Lung (tissue), 12 donors: Measurements from ENCODE around the gene NDUFAF3. TPM values are rescaled to one million over a fixed set of nuclear protein-coding genes. Genes with fewer than 3 reads are reported as not detected.
A peak's percentile ranks its signal among the peaks of the same experiment; 100 is the strongest.

Experiments
- ATAC-seq: fragments of 200-7000 bp; cut with Tn5 transposase; one replicate; pipeline ENCODE4 v1.9.1; 2020; ENCODE audit warnings: moderate number of reproducible peaks; ENCODE audit not compliant: insufficient read depth, low FRiP score
- DNase-seq, 3 donors: peaks; one replicate each; pipeline ENCODE4 v3.0.0-alpha.2; 2013 to 2017
- H3K27ac ChIP-seq, 2 donors: one replicate each; pipeline ENCODE4 v1.5.1; 2013; ENCODE audit warnings: mild to moderate bottlenecking in 2 of 2, moderate library complexity in 2 of 2, control low read depth in 1 of 2, inconsistent platforms in 1 of 2, low read depth in 1 of 2, low read length in 1 of 2
- H3K27me3 ChIP-seq, 3 donors: one replicate each; pipeline ENCODE4 v1.5.1; 2013; ENCODE audit warnings: low read length in 2 of 3; ENCODE audit not compliant: control insufficient read depth in 3 of 3, insufficient read depth in 3 of 3
- H3K36me3 ChIP-seq, 4 donors: one replicate each; pipeline ENCODE4 v1.5.1; 2013; ENCODE audit warnings: low read length in 4 of 4, mild to moderate bottlenecking in 1 of 4, moderate library complexity in 1 of 4; ENCODE audit not compliant: control insufficient read depth in 4 of 4, insufficient read depth in 4 of 4
- H3K4me1 ChIP-seq, 5 donors: one replicate each; pipeline ENCODE4 v1.5.1; 2013; ENCODE audit warnings: low read length in 5 of 5, mild to moderate bottlenecking in 2 of 5, moderate library complexity in 1 of 5; ENCODE audit not compliant: control insufficient read depth in 5 of 5, insufficient read depth in 5 of 5
- H3K4me3 ChIP-seq: one replicate; pipeline ENCODE4 v1.5.1; 2013; ENCODE audit warnings: mild to moderate bottlenecking, control low read depth, moderate library complexity
- H3K9ac ChIP-seq, 2 donors: one replicate each; pipeline ENCODE4 v1.5.1; 2013; ENCODE audit warnings: low read length in 2 of 2, control low read depth in 1 of 2; ENCODE audit not compliant: insufficient read depth in 1 of 2
- H3K9me3 ChIP-seq, 4 donors: one replicate each; pipeline ENCODE4 v1.5.1; 2013; ENCODE audit warnings: low read length in 3 of 4, mild to moderate bottlenecking in 1 of 4, moderate library complexity in 1 of 4; ENCODE audit not compliant: control insufficient read depth in 4 of 4, insufficient read depth in 3 of 4
- CTCF ChIP-seq: IDR thresholded peaks from 2 replicates; pipeline ENCODE4 v1.5.1; 2012; ENCODE audit warnings: mild to moderate bottlenecking; ENCODE audit errors: control extremely low read depth, extremely low read depth
- WGBS, 2 donors: extraction: QIAGEN DNeasy Blood & Tissue Kit; methylation state at CpG; one replicate each; pipeline ENCODE4 v1.1.7; 2013; 5-methylcytosine and 5-hydroxymethylcytosine counted together
- polyA plus RNA-seq, 2 donors: library from polyadenylated mRNA; stranded (reverse); fragments of 200-250 nt; gene quantifications; one replicate each; pipeline ENCODE4 v1.2.1, GENCODE V29; 2013
- total RNA-seq, 2 donors: library from RNA; depleted of rRNA in 1 of 2; stranded (reverse); fragments of >200 nt in 1 of 2; gene quantifications; one replicate each; pipeline ENCODE4 v1.2.1, GENCODE V29; 2014 to 2021
- donor health status: control.
- donor health status: control.
- donor health status: Bipolar disorder and iron deficiency.
- donor health status: healthy.
- donor health status: DM: yes; HTN: yes; CAD: no.

The NDUFAF3 gene
- total and polyA plus RNA-seq, 4 donors = 49.9 to 143 (median 110) TPM

- TF ChIP-seq CTCF = no peak
- Histone ChIP-seq H3K4me3 (no peak overlapping the region), H3K9ac (no peak overlapping the region), H3K27me3 (no peaks in the 10 kb centered on the region), H3K27ac (no peak overlapping the region), H3K4me1 (peaks cover 0 to 7% (median 3%) of the 10 kb centered on the region in 5 donors), H3K36me3 (peaks cover 19 to 37% (median 23%) of the 10 kb centered on the region in 4 donors), H3K9me3 (peaks cover 0 to 3% (median 0%) of the 10 kb centered on the region in 4 donors)
- ATAC-seq (no peak), DNase-seq (no peak)
These were observed 37.3 kb upstream of the NDUFAF3 start for GRCh38 chr3:48984663-48985062.

- peaks cover 0 to 3% (median 0%) of the 10 kb centered on the region in 4 donors for H3K9me3 ChIP-seq
- ATAC-seq = no peak
- no peak overlapping the region for H3K27ac ChIP-seq
- TF ChIP-seq CTCF = no peak
- peaks cover 0 to 10% (median 1%) of the 10 kb centered on the region in 5 donors for H3K4me1 ChIP-seq
- H3K36me3 ChIP-seq = peaks cover 11 to 29% (median 16%) of the 10 kb centered on the region in 4 donors
- no peak for DNase-seq
- WGBS, 2 donors = 90 to 92% methylated on average over 7 of the region's 7 CpGs
- no peak overlapping the region for H3K4me3 ChIP-seq
- H3K9ac ChIP-seq = no peak overlapping the region
- no peaks in the 10 kb centered on the region for H3K27me3 ChIP-seq
These were observed 36.0 kb upstream of the NDUFAF3 start for GRCh38 chr3:48985831-48986376.

GRCh38 chr3:48989126-48989795, 32.7 kb upstream of the NDUFAF3 start:
- H3K4me3 ChIP-seq = peak overlapping the region; percentile 90
- DNase-seq = peak in 1 of 3 donors; percentile 11
- TF ChIP-seq CTCF = no peak
- H3K9me3 ChIP-seq = no peaks in the 10 kb centered on the region
- H3K27ac ChIP-seq = peak overlapping the region; percentile 82 to 98
- ATAC-seq = no peak
- H3K9ac ChIP-seq = peak overlapping the region; percentile 72 to 87
- WGBS, 2 donors = 4 to 7% methylated on average over 21 of the region's 21 CpGs
- H3K36me3 ChIP-seq = peaks cover 0 to 9% (median 4%) of the 10 kb centered on the region in 4 donors
- peaks cover 4 to 20% (median 9%) of the 10 kb centered on the region in 5 donors for H3K4me1 ChIP-seq
- H3K27me3 ChIP-seq = no peaks in the 10 kb centered on the region
